Cardiac muscle cell (in vitro differentiated cells and primary cell): Measurements from ENCODE around the gene CELF1. TPM values are rescaled to one million over a fixed set of nuclear protein-coding genes. Genes with fewer than 3 reads are reported as not detected.

Experiments
- DNase-seq, 2 donors: peaks; one replicate each; pipeline versions ENCODE4 v3.0.0 to v3.0.0-alpha.2; 2010 to 2017; ENCODE audit warnings: low read depth in 1 of 2, low spot score in 1 of 2
- H3K27ac ChIP-seq: fragments of 200-600 bp; sonication (generic); 2 replicates; pipeline ENCODE4 v1.5.1; 2016
- H3K27me3 ChIP-seq: fragments of 200-600 bp; sonication (generic); 2 replicates; pipeline ENCODE4 v1.6.0; 2016; ENCODE audit warnings: control low read depth
- H3K36me3 ChIP-seq: fragments of 200-600 bp; sonication (generic); 2 replicates; pipeline ENCODE4 v1.5.1; 2016; ENCODE audit warnings: control low read depth
- H3K4me1 ChIP-seq: fragments of 200-600 bp; sonication (generic); 2 replicates; pipeline ENCODE4 v1.8.1; 2017; ENCODE audit warnings: low read depth, mild to moderate bottlenecking, mixed run types
- H3K4me3 ChIP-seq: fragments of 200-600 bp; sonication (generic); 2 replicates; pipeline ENCODE4 v1.5.1; 2016; ENCODE audit warnings: mild to moderate bottlenecking
- H3K9me3 ChIP-seq: fragments of 200-600 bp; sonication (generic); 2 replicates; pipeline ENCODE4 v1.5.1; 2017; ENCODE audit warnings: low read depth, mild to moderate bottlenecking, control low read depth
- polyA plus RNA-seq: library from polyadenylated mRNA; unstranded; fragments of >200 nt; fragmentation: Nextera tagmentation; extraction: Ambion mirVana; gene quantifications from 2 replicates; pipeline ENCODE4 v1.2.1, GENCODE V29; 2016
- total RNA-seq: library from RNA; depleted of rRNA; stranded (reverse); fragments of >200 nt; gene quantifications from 2 replicates; pipeline ENCODE4 v1.2.3, GENCODE V29; 2016
- TF ChIP-seq, protein P1 (sequence below): IDR thresholded peaks from 2 replicates; pipeline ENCODE4 v1.5.1; 2012; ENCODE audit warnings: low read depth, mild to moderate bottlenecking, low read length

The CELF1 gene
- total and polyA plus RNA-seq, 2 experiments from 2014 or later, result 98.9 to 178 TPM

DNA sequence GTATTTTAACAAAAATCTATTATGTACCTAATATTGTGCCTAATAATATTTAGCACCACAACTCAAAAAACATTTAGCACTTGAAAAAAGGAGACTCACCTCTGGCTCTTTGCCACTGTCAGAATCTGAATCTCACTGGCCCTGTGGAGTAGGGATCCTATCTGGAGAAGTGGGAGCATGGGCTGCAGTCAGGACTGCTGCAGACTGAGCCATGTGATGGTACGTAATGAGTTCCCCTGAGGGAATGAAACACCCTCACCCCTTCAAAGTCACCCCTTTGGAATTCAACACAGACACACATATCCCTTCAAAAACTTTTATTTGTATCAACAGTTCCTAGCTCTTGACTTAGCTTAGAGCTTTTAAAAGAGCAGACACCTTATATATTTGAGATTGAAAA is 19.0 kb upstream of the CELF1 start:
- no peak for DNase-seq
- Histone ChIP-seq H3K36me3 (peaks cover 40% of the 10 kb centered on the region), H3K27ac (no peak overlapping the region), H3K9me3 (no peaks in the 10 kb centered on the region), H3K4me3 (no peak overlapping the region), H3K27me3 (no peaks in the 10 kb centered on the region), H3K4me1 (no peaks in the 10 kb centered on the region)
- TF ChIP-seq, protein P1, sequence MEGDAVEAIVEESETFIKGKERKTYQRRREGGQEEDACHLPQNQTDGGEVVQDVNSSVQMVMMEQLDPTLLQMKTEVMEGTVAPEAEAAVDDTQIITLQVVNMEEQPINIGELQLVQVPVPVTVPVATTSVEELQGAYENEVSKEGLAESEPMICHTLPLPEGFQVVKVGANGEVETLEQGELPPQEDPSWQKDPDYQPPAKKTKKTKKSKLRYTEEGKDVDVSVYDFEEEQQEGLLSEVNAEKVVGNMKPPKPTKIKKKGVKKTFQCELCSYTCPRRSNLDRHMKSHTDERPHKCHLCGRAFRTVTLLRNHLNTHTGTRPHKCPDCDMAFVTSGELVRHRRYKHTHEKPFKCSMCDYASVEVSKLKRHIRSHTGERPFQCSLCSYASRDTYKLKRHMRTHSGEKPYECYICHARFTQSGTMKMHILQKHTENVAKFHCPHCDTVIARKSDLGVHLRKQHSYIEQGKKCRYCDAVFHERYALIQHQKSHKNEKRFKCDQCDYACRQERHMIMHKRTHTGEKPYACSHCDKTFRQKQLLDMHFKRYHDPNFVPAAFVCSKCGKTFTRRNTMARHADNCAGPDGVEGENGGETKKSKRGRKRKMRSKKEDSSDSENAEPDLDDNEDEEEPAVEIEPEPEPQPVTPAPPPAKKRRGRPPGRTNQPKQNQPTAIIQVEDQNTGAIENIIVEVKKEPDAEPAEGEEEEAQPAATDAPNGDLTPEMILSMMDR, result no peak

DNA sequence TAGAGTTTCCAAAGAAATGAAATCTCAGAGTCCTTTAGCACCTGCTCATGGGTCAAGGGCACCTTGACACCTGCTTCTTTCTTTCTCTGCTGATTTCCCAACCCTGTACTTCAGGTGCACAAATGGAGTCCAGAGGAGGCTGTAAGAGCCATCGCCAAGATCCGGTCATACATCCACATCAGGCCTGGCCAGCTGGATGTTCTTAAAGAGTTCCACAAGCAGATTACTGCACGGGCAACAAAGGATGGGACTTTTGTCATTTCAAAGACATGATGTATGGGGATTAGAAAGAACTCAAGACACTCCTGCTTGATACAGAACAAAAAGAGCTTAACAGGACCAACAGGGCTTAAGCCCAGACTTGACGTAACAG is 18.4 kb upstream of the CELF1 start:
- H3K36me3 ChIP-seq, result peaks cover 38% of the 10 kb centered on the region
- TF ChIP-seq, protein P1, result no peak
- no peaks in the 10 kb centered on the region for H3K27me3 ChIP-seq

DNA sequence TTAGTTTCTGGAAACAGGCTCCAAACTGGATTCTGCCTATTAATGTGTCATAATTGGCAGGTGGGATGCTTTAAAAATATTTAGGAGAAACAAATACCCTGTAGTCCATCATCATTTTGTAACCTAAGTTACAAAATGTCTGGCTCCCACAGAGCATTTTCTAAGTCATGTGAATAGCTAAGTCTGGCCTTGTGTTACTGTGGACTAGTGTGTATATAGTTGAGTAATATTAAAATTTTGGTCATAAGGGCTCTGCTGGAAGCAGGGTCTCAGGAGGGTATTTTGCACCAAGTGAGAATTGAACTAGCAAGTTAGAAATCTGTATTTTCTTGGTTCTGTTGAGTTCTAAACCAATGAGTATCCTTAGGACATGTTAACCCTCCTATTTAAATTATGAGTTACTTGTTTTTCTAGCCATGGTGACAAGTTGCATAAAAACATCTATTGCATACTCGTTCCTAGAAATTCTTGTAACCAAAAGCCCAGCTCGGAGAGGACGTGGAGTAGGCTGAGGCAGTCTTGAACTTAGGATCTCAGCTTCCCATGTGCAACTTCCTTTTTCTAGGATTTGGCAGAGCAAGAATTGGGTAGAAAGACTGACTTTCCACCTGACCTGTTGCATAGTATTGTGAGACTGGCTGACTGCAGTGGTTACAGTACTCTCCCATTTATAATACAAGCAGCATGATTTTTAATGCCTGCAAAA is 17.9 kb upstream of the CELF1 start:
- no peak overlapping the region for H3K4me3 ChIP-seq
- H3K9me3 ChIP-seq, result no peaks in the 10 kb centered on the region
- TF ChIP-seq, protein P1, result no peak
- no peak for DNase-seq
- peaks cover 38% of the 10 kb centered on the region for H3K36me3 ChIP-seq
- no peak overlapping the region for H3K27ac ChIP-seq
- no peaks in the 10 kb centered on the region for H3K4me1 ChIP-seq
- H3K27me3 ChIP-seq, result no peaks in the 10 kb centered on the region

More for the DNA sequence above, 18.4 kb upstream of the CELF1 start:
- H3K4me3 ChIP-seq, result no peak overlapping the region
- H3K27ac ChIP-seq, result no peak overlapping the region
- no peaks in the 10 kb centered on the region for H3K9me3 ChIP-seq
- no peak for DNase-seq
- H3K4me1 ChIP-seq, result no peaks in the 10 kb centered on the region

DNA sequence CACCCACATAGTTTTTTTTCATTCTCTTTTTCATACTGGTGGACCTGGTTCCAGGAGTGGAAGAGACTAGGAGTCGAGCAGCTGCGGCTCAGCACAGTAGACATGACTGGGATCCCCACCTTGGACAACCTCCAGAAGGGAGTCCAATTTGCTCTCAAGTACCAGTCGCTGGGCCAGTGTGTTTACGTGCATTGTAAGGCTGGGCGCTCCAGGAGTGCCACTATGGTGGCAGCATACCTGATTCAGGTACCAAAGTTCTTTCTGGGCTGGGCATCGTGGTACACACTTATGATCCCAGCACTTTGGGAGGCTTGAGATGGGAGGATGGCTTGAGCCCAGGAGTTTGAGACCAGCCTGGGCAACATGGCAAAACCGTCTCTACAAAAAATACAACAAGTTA is 16.7 kb upstream of the CELF1 start:
- Histone ChIP-seq H3K27me3 (no peaks in the 10 kb centered on the region), H3K4me1 (no peaks in the 10 kb centered on the region), H3K4me3 (no peak overlapping the region), H3K36me3 (peaks cover 38% of the 10 kb centered on the region), H3K9me3 (no peaks in the 10 kb centered on the region), H3K27ac (no peak overlapping the region)
- TF ChIP-seq, protein P1, result no peak
- no peak for DNase-seq

DNA sequence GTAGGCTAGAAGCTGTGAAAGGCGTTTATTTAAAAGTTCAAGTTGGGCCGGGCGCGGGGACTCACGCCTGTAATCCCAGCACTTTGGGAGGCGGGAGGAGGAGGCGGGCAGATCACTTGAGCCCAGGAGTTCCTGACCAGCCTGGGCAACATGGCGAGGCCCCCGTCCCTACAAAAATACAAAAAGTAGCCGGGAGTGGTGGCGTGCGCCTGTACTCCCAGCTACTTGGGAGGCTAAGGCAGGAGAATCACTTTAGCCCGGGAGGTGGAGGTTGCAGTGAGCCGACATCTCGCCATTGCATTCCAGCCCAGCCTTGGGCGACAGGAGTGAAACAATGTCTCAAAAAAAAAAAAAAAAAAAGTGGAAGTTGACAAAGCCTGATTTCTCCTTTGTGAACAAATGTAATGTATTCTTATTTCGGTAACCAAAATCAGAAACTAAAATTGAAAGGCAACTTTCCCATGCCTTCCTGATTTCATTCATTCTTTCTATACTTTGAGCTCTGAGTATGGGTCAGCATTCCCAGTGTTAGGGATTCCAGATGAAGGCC is 13.3 kb upstream of the CELF1 start:
- H3K27ac ChIP-seq, result peak overlapping the region; percentile 49
- H3K9me3 ChIP-seq, result no peaks in the 10 kb centered on the region
- peak overlapping the region; percentile 65 for H3K4me3 ChIP-seq
- TF ChIP-seq, protein P1, result no peak
- no peak for DNase-seq
- peaks cover 13% of the 10 kb centered on the region for H3K36me3 ChIP-seq
- H3K4me1 ChIP-seq, result no peaks in the 10 kb centered on the region
- H3K27me3 ChIP-seq, result no peaks in the 10 kb centered on the region
